BLaER1 treated with 17β-estradiol and CSF1 and Interleukin-3, amounts not matched to agents 10 nM and 100 nM (cell line): ENCODE data around the gene FHDC1.
A peak's percentile ranks its signal among the peaks of the same experiment; 100 is the strongest.
"Not testable (repeated sequence)": the region's sequence is repeated elsewhere in the genome, so short reads cannot be mapped to it uniquely, and the experiment has no call there.

Experiments
- H3K27ac ChIP-seq, 11 experiments: shearing (Covaris generic); formaldehyde crosslinking; 2 replicates each; pipeline ENCODE4 v1.8.1; 2022
- H3K27me3 ChIP-seq, 11 experiments: shearing (Covaris generic); formaldehyde crosslinking; 2 replicates each; pipeline ENCODE4 v1.8.1; 2022
- H3K36me3 ChIP-seq, 11 experiments: shearing (Covaris generic); formaldehyde crosslinking; 2 replicates each; pipeline ENCODE4 v1.8.1; 2022
- H3K4me1 ChIP-seq, 10 experiments: shearing (Covaris generic); formaldehyde crosslinking; 2 replicates each; pipeline ENCODE4 v1.8.1; 2022
- H3K4me2 ChIP-seq, 11 experiments: shearing (Covaris generic); formaldehyde crosslinking; 2 replicates each; pipeline ENCODE4 v1.8.1; 2022
- H3K4me3 ChIP-seq, 10 experiments: shearing (Covaris generic); formaldehyde crosslinking; 2 replicates each; pipeline ENCODE4 v1.8.1; 2022
- H3K9ac ChIP-seq, 11 experiments: shearing (Covaris generic); formaldehyde crosslinking; 2 replicates each; pipeline ENCODE4 v1.8.1; 2022
- H3K9me3 ChIP-seq, 11 experiments: shearing (Covaris generic); formaldehyde crosslinking; replicated peaks in 1 of 11; 2 replicates each; pipeline ENCODE4 v1.8.1; 2022
- H4K20me1 ChIP-seq, 11 experiments: shearing (Covaris generic); formaldehyde crosslinking; 2 replicates each; pipeline ENCODE4 v1.8.1; 2022
- Cebpa-rat ChIP-seq, 11 experiments: shearing (Covaris generic); IDR thresholded peaks; 2 replicates each; pipeline ENCODE4 v1.8.1; 2022

The FHDC1 gene

GRCh38 chr4:152935631-152936445 lies at the start of gene FHDC1:
Gene FHDC1, plus strand, starts transcription at chr4:152936323. Its CDS starts 6,735 bp downstream, at chr4:152943058.
- Histone ChIP-seq H3K9ac (peak within 1 kb of the TSS; percentile 14 to 55 (median 41); a peak in 16 of 22 replicates), H3K4me3 (peak within 1 kb of the TSS; percentile 51 to 74 (median 66)), H3K9me3 (peaks cover 0 to 18% (median 8%) of the 10 kb centered on the region in 11 experiments; a peak in 8 of 22 replicates), H4K20me1 (peaks cover 0 to 45% (median 25%) of the 10 kb centered on the region in 11 experiments; a peak in 18 of 22 replicates), H3K27ac (no peak within 1 kb of the TSS), H3K4me2 (peak within 1 kb of the TSS; percentile 90 to 100 (median 97)), H3K27me3 (peaks cover 79 to 89% (median 82%) of the 10 kb centered on the region in 11 experiments), H3K4me1 (peaks cover 11 to 34% (median 30%) of the 10 kb centered on the region in 10 experiments), H3K36me3 (0 out of 22 replicates have a peak, but pooled peaks cover 0 to 7% (median 0%) of the 10 kb centered on the region in 11 experiments)
- TF ChIP-seq Cebpa-rat (IDR thresholded peaks at IDR 0.05): no peak

GRCh38 chr4:152887981-152888380 lies 48.1 kb upstream of the FHDC1 start:
- Histone ChIP-seq H3K9me3 (no peaks in the 10 kb centered on the region), H4K20me1 (no peaks in the 10 kb centered on the region), H3K27ac (no peak overlapping the region), H3K4me1 (no peaks in the 10 kb centered on the region), H3K4me3 (no peak overlapping the region), H3K9ac (no peak overlapping the region), H3K27me3 (no peaks in the 10 kb centered on the region), H3K36me3 (peaks cover 14 to 92% (median 40%) of the 10 kb centered on the region in 11 experiments; a peak in 21 of 22 replicates), H3K4me2 (no peak overlapping the region)
- TF ChIP-seq Cebpa-rat (IDR thresholded peaks at IDR 0.05): no peak

- Histone ChIP-seq H3K4me1 (no peaks in the 10 kb centered on the region), H4K20me1 (no peaks in the 10 kb centered on the region), H3K9ac (no peak overlapping the region), H3K4me2 (no peak overlapping the region), H3K27ac (no peak overlapping the region), H3K36me3 (peaks cover 16 to 90% (median 41%) of the 10 kb centered on the region in 11 experiments; a peak in 20 of 22 replicates), H3K27me3 (no peaks in the 10 kb centered on the region), H3K9me3 (no peaks in the 10 kb centered on the region), H3K4me3 (no peak overlapping the region)
- no peak for TF ChIP-seq Cebpa-rat (IDR thresholded peaks at IDR 0.05)
Observed at GRCh38 chr4:152892974-152893373, 43.1 kb upstream of the FHDC1 start.

- H3K36me3 ChIP-seq: peaks cover 10 to 93% (median 38%) of the 10 kb centered on the region in 11 experiments; a peak in 18 of 22 replicates
- H3K27me3 ChIP-seq: no peaks in the 10 kb centered on the region
- no peak overlapping the region for H3K9ac ChIP-seq
- H3K9me3 ChIP-seq: no peaks in the 10 kb centered on the region
- no peaks in the 10 kb centered on the region for H4K20me1 ChIP-seq
- H3K27ac ChIP-seq: no peak overlapping the region
- no peak overlapping the region for H3K4me3 ChIP-seq
- no peaks in the 10 kb centered on the region for H3K4me1 ChIP-seq
- no peak overlapping the region for H3K4me2 ChIP-seq
- no peak for TF ChIP-seq Cebpa-rat (IDR thresholded peaks at IDR 0.05)
Observed at GRCh38 chr4:152894673-152895072, 41.5 kb upstream of the FHDC1 start.

GRCh38 chr4:152896811-152897210 lies 39.3 kb upstream of the FHDC1 start:
- Histone ChIP-seq H4K20me1 (no peaks in the 10 kb centered on the region), H3K9me3 (no peaks in the 10 kb centered on the region), H3K27me3 (no peaks in the 10 kb centered on the region), H3K4me1 (no peaks in the 10 kb centered on the region), H3K4me2 (no peak overlapping the region), H3K4me3 (no peak overlapping the region), H3K9ac (no peak overlapping the region), H3K27ac (no peak overlapping the region), H3K36me3 (peaks cover 5 to 85% (median 21%) of the 10 kb centered on the region in 11 experiments; a peak in 18 of 22 replicates)
- TF ChIP-seq Cebpa-rat (IDR thresholded peaks at IDR 0.05): no peak

GRCh38 chr4:152898133-152898532 lies 38.0 kb upstream of the FHDC1 start:
- H3K27ac ChIP-seq, H3K9ac ChIP-seq, H3K9me3 ChIP-seq, H3K27me3 ChIP-seq, H3K4me2 ChIP-seq, H4K20me1 ChIP-seq, H3K4me3 ChIP-seq, H3K4me1 ChIP-seq: not testable (repeated sequence)
- H3K36me3 ChIP-seq: peaks cover 1 to 81% (median 20%) of the 10 kb centered on the region in 11 experiments; a peak in 12 of 22 replicates

- Histone ChIP-seq H4K20me1 (no peaks in the 10 kb centered on the region), H3K9me3 (no peaks in the 10 kb centered on the region), H3K4me2 (no peak overlapping the region), H3K36me3 (peaks cover 0 to 80% (median 19%) of the 10 kb centered on the region in 11 experiments; a peak in 10 of 22 replicates), H3K9ac (no peak overlapping the region), H3K27me3 (no peaks in the 10 kb centered on the region), H3K27ac (no peak overlapping the region), H3K4me1 (no peaks in the 10 kb centered on the region), H3K4me3 (no peak overlapping the region)
- TF ChIP-seq Cebpa-rat (IDR thresholded peaks at IDR 0.05): no peak
Observed at GRCh38 chr4:152898606-152899005, 37.5 kb upstream of the FHDC1 start.

- Histone ChIP-seq H3K9me3 (peaks cover 0 to 6% (median 4%) of the 10 kb centered on the region in 11 experiments; a peak in 7 of 22 replicates), H4K20me1 (no peaks in the 10 kb centered on the region), H3K9ac (no peak overlapping the region), H3K36me3 (peaks cover 0 to 78% (median 11%) of the 10 kb centered on the region in 11 experiments; a peak in 10 of 22 replicates), H3K27me3 (no peaks in the 10 kb centered on the region), H3K4me2 (no peak overlapping the region), H3K27ac (no peak overlapping the region), H3K4me3 (no peak overlapping the region), H3K4me1 (no peaks in the 10 kb centered on the region)
- no peak for TF ChIP-seq Cebpa-rat (IDR thresholded peaks at IDR 0.05)
Observed at GRCh38 chr4:152900395-152900794, 35.7 kb upstream of the FHDC1 start.

- no peak for TF ChIP-seq Cebpa-rat (IDR thresholded peaks at IDR 0.05)
- peaks cover 0 to 6% (median 4%) of the 10 kb centered on the region in 11 experiments; a peak in 7 of 22 replicates for H3K9me3 ChIP-seq
- H3K9ac ChIP-seq: no peak overlapping the region
- H3K4me1 ChIP-seq: no peaks in the 10 kb centered on the region
- no peak overlapping the region for H3K27ac ChIP-seq
- H3K4me3 ChIP-seq: no peak overlapping the region
- H4K20me1 ChIP-seq: no peaks in the 10 kb centered on the region
- no peaks in the 10 kb centered on the region for H3K27me3 ChIP-seq
- H3K4me2 ChIP-seq: no peak overlapping the region
- H3K36me3 ChIP-seq: peaks cover 0 to 78% (median 11%) of the 10 kb centered on the region in 11 experiments; a peak in 13 of 22 replicates
Observed at GRCh38 chr4:152901205-152901604, 34.9 kb upstream of the FHDC1 start.
